MM.1S (cell line): ENCODE measurements around the gene TMED3.

Source experiments
- EZH2 ChIP-seq: fragments of 300-600 bp; sonication (generic); optimal IDR thresholded peaks from 2 replicates; pipeline ENCODE3; 2017; ENCODE audit warnings: low read depth, mild to moderate bottlenecking, antibody characterized with exemption, low read length, mixed read lengths
- EZH2phosphoT487 ChIP-seq: fragments of 300-600 bp; sonication (generic); IDR thresholded peaks from 2 replicates; pipeline ENCODE4 v1.6.1; 2018; ENCODE audit warnings: antibody characterized with exemption, low read length
- TF ChIP-seq, protein P1 (sequence below): fragments of 300-600 bp; sonication (generic); IDR thresholded peaks from 2 replicates; pipeline ENCODE4 v1.5.1; 2016; ENCODE audit warnings: antibody characterized with exemption, low read length, mixed read lengths

DNA sequence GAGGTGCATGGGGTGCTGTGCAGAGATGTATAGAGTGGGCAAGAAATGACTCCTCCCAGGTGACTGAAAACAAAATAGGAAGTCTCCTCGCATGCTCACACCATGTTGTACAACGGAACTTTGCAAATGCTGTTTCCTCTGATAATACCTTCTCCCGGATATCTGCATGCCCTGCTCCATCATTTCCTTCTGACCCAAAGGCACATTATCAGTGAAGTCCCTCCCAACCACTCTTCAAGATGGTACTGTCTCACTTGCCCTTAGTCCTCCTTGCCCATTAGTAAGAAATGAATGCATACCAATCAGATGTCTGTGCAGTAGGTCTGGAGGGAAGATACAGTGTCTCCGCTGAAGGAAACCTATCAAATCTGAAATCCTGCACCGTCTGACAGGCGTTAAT is 12.0 kb downstream of the TMED3 start:
- TF ChIP-seq, protein P1, sequence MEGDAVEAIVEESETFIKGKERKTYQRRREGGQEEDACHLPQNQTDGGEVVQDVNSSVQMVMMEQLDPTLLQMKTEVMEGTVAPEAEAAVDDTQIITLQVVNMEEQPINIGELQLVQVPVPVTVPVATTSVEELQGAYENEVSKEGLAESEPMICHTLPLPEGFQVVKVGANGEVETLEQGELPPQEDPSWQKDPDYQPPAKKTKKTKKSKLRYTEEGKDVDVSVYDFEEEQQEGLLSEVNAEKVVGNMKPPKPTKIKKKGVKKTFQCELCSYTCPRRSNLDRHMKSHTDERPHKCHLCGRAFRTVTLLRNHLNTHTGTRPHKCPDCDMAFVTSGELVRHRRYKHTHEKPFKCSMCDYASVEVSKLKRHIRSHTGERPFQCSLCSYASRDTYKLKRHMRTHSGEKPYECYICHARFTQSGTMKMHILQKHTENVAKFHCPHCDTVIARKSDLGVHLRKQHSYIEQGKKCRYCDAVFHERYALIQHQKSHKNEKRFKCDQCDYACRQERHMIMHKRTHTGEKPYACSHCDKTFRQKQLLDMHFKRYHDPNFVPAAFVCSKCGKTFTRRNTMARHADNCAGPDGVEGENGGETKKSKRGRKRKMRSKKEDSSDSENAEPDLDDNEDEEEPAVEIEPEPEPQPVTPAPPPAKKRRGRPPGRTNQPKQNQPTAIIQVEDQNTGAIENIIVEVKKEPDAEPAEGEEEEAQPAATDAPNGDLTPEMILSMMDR = no peak
- TF ChIP-seq EZH2 (no peak), EZH2phosphoT487 (no peak)
